Mucosa of gallbladder (tissue), 1 donor: ENCODE data around the gene PPP2R3B. TPM values are rescaled to one million over a fixed set of nuclear protein-coding genes. Genes with fewer than 3 reads are reported as not detected.

Experiments
- DNase-seq: peaks from one replicate; pipeline ENCODE4 v3.0.0-alpha.2; 2020; ENCODE audit warnings: low spot score
- total RNA-seq: library from RNA; stranded (reverse); gene quantifications from one replicate; pipeline ENCODE4 v1.2.1, GENCODE V29; 2021
- donor health status: DM: no; HTN: no; CAD: no.

PPP2R3B gene
- total RNA-seq, 1 donor from 2014 or later, result 27.1 TPM

- no peak for DNase-seq
Observed at GRCh38 chrX:370963-371745, 15.6 kb downstream of the PPP2R3B start.

- no peak for DNase-seq
Observed at GRCh38 chrX:370244-370962, 16.3 kb downstream of the PPP2R3B start.

GRCh38 chrX:369563-370101 is 17.1 kb downstream of the PPP2R3B start:
- no peak for DNase-seq

- no peak for DNase-seq
Observed at GRCh38 chrX:368811-369562, 17.7 kb downstream of the PPP2R3B start.

GRCh38 chrX:367866-368265 is 18.8 kb downstream of the PPP2R3B start:
- no peak for DNase-seq

GRCh38 chrX:367349-367748 is 19.4 kb downstream of the PPP2R3B start:
- DNase-seq, result no peak

GRCh38 chrX:363621-364375 is 22.9 kb downstream of the PPP2R3B start:
- no peak for DNase-seq

GRCh38 chrX:362937-363620 is 23.6 kb downstream of the PPP2R3B start:
- no peak for DNase-seq

- DNase-seq, result no peak
Observed at GRCh38 chrX:362351-362750, 24.4 kb downstream of the PPP2R3B start.

GRCh38 chrX:361231-362145 is 25.2 kb downstream of the PPP2R3B start:
- DNase-seq, result no peak

- no peak for DNase-seq
Observed at GRCh38 chrX:360496-361150, 26.1 kb downstream of the PPP2R3B start.

- no peak for DNase-seq
Observed at GRCh38 chrX:358651-359143, 28.0 kb downstream of the PPP2R3B start.

- DNase-seq, result no peak
Observed at GRCh38 chrX:357693-358471, 28.8 kb downstream of the PPP2R3B start.

GRCh38 chrX:357035-357692 is 29.5 kb downstream of the PPP2R3B start:
- no peak for DNase-seq

- DNase-seq, result no peak
Observed at GRCh38 chrX:356385-357034, 30.2 kb downstream of the PPP2R3B start.

- DNase-seq, result no peak
Observed at GRCh38 chrX:355329-356050, 31.2 kb downstream of the PPP2R3B start.
